ENCODE measurements around the gene KIRREL3. TPM values are rescaled to one million over a fixed set of nuclear protein-coding genes. Genes with fewer than 3 reads are reported as not detected.

The KIRREL3 gene
- total RNA-seq, 1 experiment from 2014 or later, result 2.2 TPM

DNA sequence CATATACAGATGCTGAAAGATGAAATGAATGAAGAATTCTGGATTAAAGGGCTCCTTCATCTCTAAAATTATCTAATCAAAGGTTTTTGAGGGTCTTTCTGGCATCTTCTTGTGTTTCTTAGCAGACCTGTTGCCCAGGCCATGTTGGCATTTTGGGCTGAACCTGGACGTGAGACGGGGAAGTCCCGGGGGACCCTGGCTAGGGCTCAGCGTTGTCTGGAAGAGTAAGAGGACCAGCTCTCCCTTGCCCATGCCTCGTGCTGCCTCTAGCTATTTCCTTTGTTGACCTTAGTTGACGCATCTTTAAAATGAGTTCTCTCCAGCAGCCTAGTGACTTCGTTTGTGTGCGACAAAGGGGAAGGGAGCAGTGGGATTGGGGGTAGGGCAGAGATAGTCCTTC, 492.9 kb downstream of the KIRREL3 start:
- no peaks in the 10 kb centered on the region for H3K79me2 ChIP-seq (ENCODE audit: low read depth)
- no peaks in the 10 kb centered on the region for H3F3A ChIP-seq (ENCODE audit: insufficient read depth, low read depth)
- TF ChIP-seq, protein P1, sequence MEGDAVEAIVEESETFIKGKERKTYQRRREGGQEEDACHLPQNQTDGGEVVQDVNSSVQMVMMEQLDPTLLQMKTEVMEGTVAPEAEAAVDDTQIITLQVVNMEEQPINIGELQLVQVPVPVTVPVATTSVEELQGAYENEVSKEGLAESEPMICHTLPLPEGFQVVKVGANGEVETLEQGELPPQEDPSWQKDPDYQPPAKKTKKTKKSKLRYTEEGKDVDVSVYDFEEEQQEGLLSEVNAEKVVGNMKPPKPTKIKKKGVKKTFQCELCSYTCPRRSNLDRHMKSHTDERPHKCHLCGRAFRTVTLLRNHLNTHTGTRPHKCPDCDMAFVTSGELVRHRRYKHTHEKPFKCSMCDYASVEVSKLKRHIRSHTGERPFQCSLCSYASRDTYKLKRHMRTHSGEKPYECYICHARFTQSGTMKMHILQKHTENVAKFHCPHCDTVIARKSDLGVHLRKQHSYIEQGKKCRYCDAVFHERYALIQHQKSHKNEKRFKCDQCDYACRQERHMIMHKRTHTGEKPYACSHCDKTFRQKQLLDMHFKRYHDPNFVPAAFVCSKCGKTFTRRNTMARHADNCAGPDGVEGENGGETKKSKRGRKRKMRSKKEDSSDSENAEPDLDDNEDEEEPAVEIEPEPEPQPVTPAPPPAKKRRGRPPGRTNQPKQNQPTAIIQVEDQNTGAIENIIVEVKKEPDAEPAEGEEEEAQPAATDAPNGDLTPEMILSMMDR (conservative IDR thresholded peaks at IDR 0.05), result no peak
- no peak for TF ChIP-seq EZH2 (IDR thresholded peaks at IDR 0.05; ENCODE audit: low read depth)
- H3K9me2 ChIP-seq (ENCODE audit: insufficient read depth), result no peaks in the 10 kb centered on the region
- intact Hi-C loops (cut with micrococcal nuclease; ENCODE audit: unreplicated experiment), result no loop called here
- H3K27me3 ChIP-seq (ENCODE audit: insufficient read depth, low read depth), result peaks cover 97% of the 10 kb centered on the region
- no peaks in the 10 kb centered on the region for H4K20me1 ChIP-seq (ENCODE audit: insufficient read depth)
- H3K27ac ChIP-seq, result no peak overlapping the region
- H3K4me2 ChIP-seq, result no peak overlapping the region
- ChIA-PET POLR2A (ENCODE audit: unreplicated experiment) (no interaction called here), CTCF (no interaction called here)
- no peak for DNase-seq
- peaks cover 5% of the 10 kb centered on the region; the same call in 1 of the 2 replicates for H3K9me3 ChIP-seq (ENCODE audit: insufficient read depth, low read depth)
- no peak overlapping the region for H2AFZ ChIP-seq
- H3K4me3 ChIP-seq, result no peak overlapping the region
- no TSS peak for BruUV-seq (replicated peaks)
- H3K36me3 ChIP-seq (ENCODE audit: low read depth), result no peaks in the 10 kb centered on the region
- H3K4me1 ChIP-seq (replicated peaks; ENCODE audit: insufficient read depth), result no peaks in the 10 kb centered on the region

DNA sequence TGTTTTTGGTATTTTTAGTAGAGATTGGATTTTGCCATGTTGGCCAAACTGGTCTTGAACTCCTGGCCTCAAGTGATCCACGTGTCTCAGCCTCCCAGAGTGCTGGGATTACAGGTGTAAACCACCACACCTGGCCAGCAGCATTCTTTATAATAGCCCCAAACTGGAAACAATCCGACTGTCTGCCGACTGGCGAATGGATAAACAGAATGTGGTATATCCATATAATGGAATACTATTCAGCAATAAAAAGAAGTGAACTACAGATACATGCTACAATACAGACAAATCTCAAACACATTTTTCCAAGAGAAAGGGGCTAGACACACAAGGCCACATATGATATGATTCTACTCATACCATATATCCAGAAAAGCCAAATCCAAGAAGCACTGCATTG, 493.8 kb downstream of the KIRREL3 start:
- no peak overlapping the region for H3K27ac ChIP-seq
- no peak overlapping the region for H3K4me3 ChIP-seq
- no peaks in the 10 kb centered on the region for H3K4me1 ChIP-seq (replicated peaks; ENCODE audit: insufficient read depth)
- H3K9me3 ChIP-seq (ENCODE audit: insufficient read depth, low read depth), result peaks cover 5% of the 10 kb centered on the region; the same call in 1 of the 2 replicates
- H3F3A ChIP-seq (ENCODE audit: insufficient read depth, low read depth), result no peaks in the 10 kb centered on the region
- BruUV-seq (replicated peaks), result no TSS peak
- no peaks in the 10 kb centered on the region for H3K79me2 ChIP-seq (ENCODE audit: low read depth)
- no peak for DNase-seq
- peaks cover 97% of the 10 kb centered on the region for H3K27me3 ChIP-seq (ENCODE audit: insufficient read depth, low read depth)
- ChIA-PET POLR2A (ENCODE audit: unreplicated experiment) (no interaction called here), CTCF (no interaction called here)
- H3K4me2 ChIP-seq, result no peak overlapping the region
- TF ChIP-seq, protein P1 (conservative IDR thresholded peaks at IDR 0.05), result no peak
- no peak for TF ChIP-seq EZH2 (IDR thresholded peaks at IDR 0.05; ENCODE audit: low read depth)
- H2AFZ ChIP-seq, result no peak overlapping the region
- no peaks in the 10 kb centered on the region for H3K9me2 ChIP-seq (ENCODE audit: insufficient read depth)
- H4K20me1 ChIP-seq (ENCODE audit: insufficient read depth), result no peaks in the 10 kb centered on the region
- intact Hi-C loops (cut with micrococcal nuclease; ENCODE audit: unreplicated experiment), result no loop called here
- no peaks in the 10 kb centered on the region for H3K36me3 ChIP-seq (ENCODE audit: low read depth)

DNA sequence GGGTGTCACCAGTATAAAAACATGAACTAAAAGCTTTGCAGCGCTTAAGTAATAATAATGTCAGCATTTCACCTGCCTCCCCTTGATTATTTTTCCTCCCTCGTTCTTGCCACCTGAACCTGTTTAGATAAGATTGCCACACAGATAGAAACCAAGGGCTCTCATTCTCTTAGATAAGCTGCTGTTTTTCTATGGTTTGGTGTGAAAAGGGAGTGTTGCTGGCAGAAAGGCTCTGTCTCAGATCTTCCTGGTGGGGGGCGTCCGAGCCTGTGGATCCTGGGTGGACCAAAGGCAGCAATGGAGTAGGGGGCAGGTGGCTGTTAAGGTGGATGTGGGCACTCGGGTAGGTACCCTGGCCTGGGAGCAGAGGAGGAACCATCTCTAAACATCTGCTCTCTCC, 497.6 kb downstream of the KIRREL3 start:
- H3K4me2 ChIP-seq, result no peak overlapping the region
- ChIA-PET CTCF (interaction anchor here (0.6 kb wide), 1 partner anchor 1939 kb away, joined by 3 read pairs; no protein-coding TSS in a partner anchor), POLR2A (ENCODE audit: unreplicated experiment) (no interaction called here)
- H4K20me1 ChIP-seq (ENCODE audit: insufficient read depth), result no peaks in the 10 kb centered on the region
- H3K9me3 ChIP-seq (ENCODE audit: insufficient read depth, low read depth), result peaks cover 5% of the 10 kb centered on the region; the same call in 1 of the 2 replicates
- intact Hi-C loops (cut with micrococcal nuclease; ENCODE audit: unreplicated experiment), result no loop called here
- no TSS peak for BruUV-seq (replicated peaks)
- no peaks in the 10 kb centered on the region for H3K79me2 ChIP-seq (ENCODE audit: low read depth)
- TF ChIP-seq, protein P1 (conservative IDR thresholded peaks at IDR 0.05), result no peak
- no peak for TF ChIP-seq EZH2 (IDR thresholded peaks at IDR 0.05; ENCODE audit: low read depth)
- H3K4me1 ChIP-seq (replicated peaks; ENCODE audit: insufficient read depth), result no peaks in the 10 kb centered on the region
- no peak for DNase-seq
- H2AFZ ChIP-seq, result no peak overlapping the region
- H3K9me2 ChIP-seq (ENCODE audit: insufficient read depth), result no peaks in the 10 kb centered on the region
- H3K36me3 ChIP-seq (ENCODE audit: low read depth), result no peaks in the 10 kb centered on the region
- no peak overlapping the region for H3K27ac ChIP-seq
- H3K27me3 ChIP-seq (ENCODE audit: insufficient read depth, low read depth), result peaks cover 98% of the 10 kb centered on the region
- H3K4me3 ChIP-seq, result no peak overlapping the region
- no peaks in the 10 kb centered on the region for H3F3A ChIP-seq (ENCODE audit: insufficient read depth, low read depth)
